Measurements from ENCODE around the gene RBM6.
"Not testable (repeated sequence)": the region's sequence is repeated elsewhere in the genome, so short reads cannot be mapped to it uniquely, and the experiment has no call there.

The RBM6 gene

DNA sequence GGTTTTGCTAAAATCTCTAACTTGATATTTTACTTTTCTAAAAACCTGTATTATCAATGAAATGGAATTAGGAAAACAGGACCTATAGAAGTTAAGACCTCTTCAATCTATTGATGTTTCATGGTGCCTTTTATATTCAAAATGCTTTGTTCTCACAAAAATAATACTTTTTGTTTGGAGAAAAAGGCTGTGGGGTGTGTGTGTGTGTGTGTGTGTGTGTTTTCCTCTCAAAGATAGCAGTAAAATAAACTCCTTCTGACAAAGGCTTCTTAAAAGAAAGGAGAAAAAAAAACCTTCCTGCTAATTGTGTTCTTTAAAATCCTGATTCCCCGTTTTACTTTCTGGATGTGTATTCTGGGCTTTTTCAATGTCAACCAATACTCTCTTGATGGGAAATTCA, 54.5 kb downstream of the RBM6 start:
- DNase-seq = no peak

DNA sequence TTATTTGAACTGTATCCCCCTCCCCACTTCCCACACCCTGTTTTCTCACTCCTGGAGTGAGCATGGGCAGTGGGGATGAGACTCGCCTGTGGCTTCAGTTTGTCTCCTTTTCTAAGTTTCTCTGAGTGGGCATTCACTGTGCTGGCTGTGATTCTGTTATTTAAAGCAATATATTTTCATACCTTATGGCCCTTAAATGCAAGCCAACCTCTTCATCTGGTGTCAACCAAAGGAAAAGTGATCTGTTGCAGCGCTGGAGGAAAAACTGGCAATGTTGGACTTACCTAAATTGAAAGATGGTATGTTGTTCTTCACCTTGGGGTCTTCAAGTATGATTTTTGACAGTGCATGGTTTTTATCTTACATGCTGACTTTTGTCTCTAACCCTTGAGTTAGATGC, 56.1 kb downstream of the RBM6 start:
- no peak for DNase-seq

DNA sequence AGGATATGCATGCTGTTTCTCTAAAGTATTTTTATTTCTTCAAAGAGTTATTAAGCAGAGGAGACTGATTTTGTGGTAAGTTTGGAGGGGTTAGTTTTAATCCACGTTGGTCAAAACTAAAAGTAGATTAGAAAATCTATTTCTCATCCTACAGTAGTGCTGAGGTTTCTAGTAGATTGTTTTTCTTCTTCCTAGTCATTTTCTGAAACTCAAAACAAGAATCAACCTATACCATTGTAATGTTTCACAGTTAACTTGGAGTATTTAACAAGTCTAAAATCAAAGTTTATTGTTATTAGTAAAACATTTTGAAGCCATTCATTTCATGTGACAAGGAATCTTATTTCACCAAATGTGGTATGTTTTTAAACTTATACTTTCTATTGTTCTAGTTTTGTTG, 57.9 kb downstream of the RBM6 start:
- no peak for DNase-seq

DNA sequence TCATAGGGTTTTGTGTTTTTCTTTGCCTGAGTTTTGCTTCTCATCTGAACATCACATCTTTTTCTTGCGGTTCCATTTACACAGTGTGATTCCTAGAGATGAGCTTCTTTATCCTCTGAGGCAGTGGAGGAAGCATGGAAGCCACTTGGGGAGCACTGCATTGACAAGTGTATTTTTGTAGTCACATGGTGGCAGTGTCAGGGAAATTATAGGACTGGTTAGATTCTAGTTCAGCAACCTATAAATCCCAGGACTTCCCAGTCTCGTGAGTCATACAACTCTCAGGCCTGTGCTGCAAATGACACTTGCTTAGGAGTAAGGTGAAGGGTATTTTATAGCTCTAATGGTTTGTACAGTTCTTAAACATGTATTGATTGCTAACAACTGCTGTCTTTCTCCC, 58.4 kb downstream of the RBM6 start:
- peak; percentile 30 for DNase-seq

DNA sequence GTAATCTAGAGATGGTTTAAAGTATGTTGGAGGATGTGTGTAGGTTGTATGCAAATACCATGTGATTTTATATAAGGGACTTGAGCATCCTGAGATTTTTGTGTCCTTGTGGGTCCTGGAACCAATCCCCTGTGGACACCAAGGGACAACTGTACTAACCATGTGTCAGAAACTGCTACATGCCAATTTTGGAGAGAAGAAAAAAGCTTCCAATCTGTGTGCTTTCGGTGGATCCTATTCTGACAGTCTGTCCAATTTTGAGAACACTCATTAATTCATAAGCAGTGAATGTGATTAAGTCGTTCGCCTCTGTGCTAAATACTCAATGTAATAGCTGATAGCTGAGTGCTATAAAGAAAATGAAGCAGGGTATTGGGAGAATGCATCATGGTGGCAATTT, 61.6 kb downstream of the RBM6 start:
- no peak for DNase-seq

DNA sequence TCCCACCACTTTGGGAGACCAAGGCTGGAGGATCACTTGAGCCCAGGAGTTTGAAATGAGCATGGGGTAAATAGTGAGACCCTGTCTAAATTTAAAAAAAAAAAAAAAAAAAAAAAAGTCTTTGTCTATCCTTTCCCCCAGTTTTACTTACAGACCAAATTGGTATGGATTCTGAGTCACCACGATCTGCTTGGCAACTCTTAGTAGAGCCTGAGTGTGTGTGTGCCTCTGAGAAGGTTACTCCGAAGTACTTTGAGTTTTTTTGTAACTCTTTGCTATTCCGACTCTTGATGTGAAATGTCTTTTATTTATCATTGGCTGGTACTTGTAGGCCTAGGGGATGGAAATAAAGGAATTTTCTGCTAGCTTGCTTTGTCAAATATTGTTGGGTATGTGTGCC, 63.3 kb downstream of the RBM6 start:
- no peak for DNase-seq

DNA sequence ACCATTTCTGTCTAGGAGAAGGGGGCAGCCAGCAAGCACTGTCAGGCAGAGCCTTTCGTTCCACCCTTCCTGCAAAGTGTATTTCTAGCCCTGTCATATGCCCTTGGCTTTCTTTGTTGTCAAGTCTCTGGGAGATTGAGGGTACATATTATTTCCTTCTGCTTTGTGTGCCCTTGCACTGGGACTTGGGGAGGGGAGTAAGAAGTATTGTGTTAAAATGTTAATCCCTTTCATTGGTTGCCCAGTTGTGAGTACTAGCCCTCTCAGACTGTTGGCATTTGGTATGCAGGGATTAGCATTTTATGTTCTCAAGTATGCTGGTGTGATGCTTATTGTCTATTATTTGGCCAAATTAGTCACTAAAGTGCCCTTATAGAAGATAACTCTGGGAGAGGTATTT, 63.9 kb downstream of the RBM6 start:
- DNase-seq = peak; percentile 6

DNA sequence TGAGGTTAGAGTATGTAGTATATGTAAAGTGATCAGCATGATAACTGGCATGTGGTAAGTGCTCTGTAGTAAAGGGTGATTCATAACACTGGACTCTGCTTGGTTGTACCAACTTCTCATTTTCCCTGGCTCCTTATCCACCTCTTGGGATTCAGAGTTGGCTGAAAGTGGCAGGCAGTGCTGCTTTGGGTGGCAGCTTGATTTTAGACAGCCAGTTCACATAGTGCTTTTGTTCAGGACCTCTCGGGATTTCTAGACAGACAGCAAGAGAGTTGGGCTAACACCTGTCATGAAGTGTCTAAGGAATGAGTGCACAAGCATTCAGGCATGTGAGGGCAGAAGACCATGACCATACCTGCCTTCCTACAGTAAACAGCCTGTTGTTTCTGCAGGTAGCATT, 69.0 kb downstream of the RBM6 start:
- peak; percentile 41 for DNase-seq

DNA sequence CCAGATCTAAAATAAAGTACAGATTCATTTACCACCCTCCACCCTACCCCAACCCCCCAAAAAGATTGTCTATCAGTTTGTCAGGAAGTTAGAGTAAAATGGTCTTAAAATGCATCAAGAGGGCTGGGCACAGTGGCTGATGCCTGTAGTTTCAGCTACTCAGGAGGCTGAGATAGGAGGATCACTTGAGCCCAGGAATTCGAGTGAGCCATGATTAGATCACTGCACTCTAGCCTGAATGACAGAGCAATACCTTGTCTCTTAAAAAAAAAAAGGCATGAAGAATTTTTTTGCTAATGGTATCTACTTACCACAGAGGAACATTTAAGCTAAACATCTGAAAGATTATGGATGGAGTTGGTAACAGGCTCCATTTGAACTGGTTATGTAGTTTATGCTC, 71.0 kb downstream of the RBM6 start:
- peak; percentile 8 for DNase-seq

DNA sequence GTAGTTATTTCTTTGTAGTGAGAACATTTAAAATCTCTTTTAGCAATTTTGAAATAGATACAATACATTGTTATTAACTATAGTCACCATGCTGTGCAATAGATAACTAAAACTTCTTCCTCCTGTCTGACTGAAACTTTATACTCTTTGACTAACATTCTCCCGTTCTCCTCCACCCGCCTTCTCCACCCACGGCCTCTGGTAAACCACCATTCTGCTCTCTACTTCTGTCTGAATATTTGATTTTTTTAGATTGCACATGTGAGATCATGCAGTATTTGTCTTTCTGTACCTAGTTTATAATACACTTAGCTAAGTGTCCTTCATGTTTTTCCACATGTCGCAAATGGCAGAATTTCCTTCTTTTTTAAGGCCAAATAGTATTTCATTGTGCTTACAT, 76.0 kb downstream of the RBM6 start:
- DNase-seq = no peak

DNA sequence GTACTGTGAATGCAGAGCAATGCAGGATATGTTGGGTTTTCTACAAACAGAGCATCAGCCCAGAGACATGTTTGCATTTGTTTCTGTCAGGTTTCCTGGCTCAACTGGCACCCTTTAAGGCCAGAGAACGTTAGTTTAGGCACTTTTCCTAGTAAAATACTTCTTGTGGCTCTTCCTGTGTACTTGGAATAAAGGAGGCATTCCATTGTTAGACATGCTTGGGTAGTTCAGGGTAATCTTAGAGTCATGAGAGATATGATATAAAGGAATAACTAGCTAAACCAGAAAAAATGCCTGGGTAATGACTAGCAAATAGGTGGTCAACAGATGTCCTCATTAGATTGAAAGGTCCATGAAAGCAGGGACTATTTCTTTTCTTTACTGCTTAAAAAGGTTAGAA, 88.4 kb downstream of the RBM6 start:
- peak; percentile 68 for DNase-seq

DNA sequence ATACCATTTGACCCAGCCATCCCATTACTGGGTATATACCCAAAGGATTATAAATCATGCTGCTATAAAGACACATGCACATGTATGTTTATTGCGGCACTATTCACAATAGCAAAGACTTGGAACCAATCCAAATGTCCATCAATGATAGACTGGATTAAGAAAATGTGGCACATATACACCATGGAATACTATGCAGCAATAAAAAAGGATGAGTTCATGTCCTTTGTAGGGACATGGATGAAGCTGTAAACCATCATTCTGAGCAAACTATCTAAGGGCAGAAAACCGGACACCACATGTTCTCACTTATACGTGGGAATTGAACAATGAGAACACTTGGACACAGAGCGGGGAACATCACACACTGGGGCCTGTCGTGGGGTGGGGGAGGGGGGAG, 91.3 kb downstream of the RBM6 start:
- DNase-seq = not testable (repeated sequence)

DNA sequence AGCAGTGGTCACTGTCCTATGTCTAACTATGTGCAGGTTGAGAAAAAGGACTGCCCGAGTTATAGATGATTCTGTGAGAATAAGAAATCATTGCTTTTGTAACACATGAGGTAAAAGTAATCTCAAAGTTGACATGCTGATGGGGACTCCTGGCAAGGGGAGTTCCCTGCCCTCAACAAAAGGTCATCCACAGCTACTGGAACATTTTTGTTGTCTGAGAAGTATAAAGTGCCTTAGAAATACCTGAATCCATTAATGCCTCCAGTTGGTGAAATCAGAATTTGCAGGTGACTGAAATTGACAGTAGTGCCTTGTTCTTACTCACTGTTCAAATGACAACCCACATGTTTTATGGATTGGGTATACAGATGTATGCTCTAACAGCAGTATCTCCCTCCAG, 105.0 kb downstream of the RBM6 start:
- DNase-seq = no peak

DNA sequence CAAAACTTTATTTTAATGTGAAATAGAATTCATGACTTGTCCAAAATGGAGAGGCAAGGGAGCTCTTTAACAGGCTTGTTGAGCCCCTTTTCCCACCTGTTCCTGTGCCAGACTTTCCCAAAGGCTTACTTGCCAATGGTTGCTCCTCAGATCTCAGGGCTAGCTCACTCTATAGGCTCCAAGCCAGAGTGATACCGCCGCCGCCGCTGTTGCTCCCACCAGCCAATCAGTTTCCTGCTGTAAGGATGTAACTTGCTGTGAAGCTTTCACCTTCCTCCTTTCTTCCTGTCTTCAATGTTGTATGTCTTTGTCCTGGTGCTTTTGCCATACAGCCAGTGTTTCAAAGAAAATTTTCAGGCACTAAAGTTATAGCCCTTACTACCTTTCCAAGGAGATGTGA, 107.5 kb downstream of the RBM6 start:
- DNase-seq = no peak

DNA sequence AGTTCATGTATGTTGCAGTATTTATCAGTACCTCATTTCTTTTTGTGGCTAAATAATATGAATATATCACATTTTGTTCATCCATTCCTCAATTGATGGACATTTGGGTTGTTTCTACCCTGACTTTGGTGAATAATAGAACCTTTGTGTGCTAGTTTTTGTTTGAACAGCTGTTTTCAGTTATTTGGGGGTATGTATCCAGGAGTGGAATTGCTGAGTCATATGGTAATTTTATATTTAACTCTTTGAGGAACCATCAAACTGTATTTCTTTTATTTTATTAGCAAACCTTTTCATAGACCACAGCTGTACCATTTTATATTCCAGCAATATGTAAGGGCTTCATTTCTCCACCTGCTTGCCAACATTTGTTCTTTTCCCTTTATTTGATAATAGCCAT, 110.4 kb downstream of the RBM6 start:
- DNase-seq = peak; percentile 84

DNA sequence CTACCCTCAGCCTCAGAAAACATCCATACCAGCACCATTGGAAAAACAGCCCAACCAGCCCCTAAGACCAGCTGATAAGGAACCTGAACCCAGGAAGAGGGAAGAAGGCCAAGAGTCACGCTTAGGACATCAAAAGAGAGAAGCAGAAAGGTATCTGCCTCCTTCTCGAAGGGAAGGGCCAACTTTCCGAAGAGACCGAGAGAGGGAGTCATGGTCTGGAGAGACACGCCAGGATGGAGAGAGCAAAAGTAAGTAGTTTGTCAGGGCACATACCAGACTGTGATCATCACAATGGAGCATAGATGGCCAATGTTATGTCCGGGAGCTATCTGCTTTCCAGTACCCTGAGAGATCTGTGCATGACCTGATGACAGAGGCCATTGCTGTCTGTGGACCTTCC, 117.8 kb downstream of the RBM6 start:
- DNase-seq = no peak

DNA sequence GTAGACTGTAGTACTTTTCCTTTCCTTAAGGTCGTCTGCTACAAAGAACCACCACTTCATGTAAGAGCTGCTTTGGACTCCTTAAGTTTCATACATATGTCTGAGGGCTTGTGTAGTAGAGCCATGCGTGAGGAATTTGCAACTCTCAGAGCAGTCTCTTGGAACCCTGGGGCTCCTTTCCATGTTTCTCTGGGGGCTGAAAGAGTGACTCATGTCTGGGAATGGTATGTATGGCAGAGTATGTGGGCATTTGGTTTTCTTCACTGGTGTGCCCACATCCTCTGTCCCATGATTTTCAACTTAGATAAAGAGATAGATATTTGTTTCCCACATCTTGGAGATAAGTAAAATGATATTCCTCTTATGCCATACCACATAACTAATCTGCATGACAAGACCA, 128.2 kb downstream of the RBM6 start:
- DNase-seq = peak; percentile 87

DNA sequence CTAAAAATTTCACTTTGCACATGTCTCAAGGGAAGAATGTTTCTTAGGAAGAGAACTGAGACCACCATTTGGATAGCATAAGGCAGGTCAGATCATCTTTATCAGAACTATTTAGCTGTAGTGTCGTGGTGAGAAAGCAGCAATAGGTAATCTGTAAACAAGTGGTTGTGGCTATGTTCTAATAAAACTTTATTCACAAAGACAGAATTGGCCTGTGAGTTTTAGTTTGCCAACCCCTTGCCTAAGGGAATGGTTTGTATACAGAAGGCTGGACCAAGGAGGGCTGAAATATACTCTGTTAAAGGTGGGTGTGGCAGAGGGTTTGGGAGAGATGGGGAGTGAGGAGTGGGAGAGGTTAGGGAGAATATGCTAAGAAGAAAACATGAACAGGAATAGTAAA, 138.1 kb downstream of the RBM6 start:
- DNase-seq = no peak

DNA sequence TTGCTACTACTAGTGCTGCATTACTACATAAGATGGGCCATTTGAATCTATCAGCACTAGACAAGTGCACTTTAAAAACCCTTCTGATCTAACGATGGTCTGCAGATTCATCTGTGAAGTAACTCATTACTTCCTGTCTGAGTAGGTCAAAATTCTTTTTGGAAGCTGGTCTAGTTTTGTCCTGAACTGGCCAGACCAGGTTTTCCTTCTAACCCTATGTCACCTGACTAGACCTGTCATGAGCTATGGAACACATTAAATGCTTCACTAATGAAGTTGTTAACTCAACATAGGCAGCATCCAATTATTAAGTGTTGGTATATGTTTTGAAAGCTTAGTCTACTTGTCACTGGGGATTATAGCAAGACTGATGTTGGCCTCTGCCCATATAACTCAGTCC, 138.7 kb downstream of the RBM6 start:
- no peak for DNase-seq

DNA sequence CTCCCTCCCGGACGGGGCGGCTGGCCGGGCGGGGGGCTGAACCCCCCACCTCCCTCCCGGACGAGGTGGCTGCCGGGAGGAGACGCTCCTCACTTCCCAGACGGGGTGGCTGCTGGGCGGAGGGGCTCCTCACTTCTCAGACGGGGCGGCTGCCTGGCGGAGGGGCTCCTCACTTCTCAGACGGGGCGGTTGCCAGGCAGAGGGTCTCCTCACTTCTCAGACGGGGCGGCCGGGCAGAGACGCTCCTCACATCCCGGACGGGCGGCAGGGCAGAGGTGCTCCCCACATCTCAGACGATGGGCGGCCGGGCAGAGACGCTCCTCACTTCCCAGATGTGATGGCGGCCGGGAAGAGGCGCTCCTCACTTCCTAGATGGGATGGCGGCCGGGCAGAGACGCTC, 145.0 kb downstream of the RBM6 start:
- DNase-seq = not testable (repeated sequence)

DNA sequence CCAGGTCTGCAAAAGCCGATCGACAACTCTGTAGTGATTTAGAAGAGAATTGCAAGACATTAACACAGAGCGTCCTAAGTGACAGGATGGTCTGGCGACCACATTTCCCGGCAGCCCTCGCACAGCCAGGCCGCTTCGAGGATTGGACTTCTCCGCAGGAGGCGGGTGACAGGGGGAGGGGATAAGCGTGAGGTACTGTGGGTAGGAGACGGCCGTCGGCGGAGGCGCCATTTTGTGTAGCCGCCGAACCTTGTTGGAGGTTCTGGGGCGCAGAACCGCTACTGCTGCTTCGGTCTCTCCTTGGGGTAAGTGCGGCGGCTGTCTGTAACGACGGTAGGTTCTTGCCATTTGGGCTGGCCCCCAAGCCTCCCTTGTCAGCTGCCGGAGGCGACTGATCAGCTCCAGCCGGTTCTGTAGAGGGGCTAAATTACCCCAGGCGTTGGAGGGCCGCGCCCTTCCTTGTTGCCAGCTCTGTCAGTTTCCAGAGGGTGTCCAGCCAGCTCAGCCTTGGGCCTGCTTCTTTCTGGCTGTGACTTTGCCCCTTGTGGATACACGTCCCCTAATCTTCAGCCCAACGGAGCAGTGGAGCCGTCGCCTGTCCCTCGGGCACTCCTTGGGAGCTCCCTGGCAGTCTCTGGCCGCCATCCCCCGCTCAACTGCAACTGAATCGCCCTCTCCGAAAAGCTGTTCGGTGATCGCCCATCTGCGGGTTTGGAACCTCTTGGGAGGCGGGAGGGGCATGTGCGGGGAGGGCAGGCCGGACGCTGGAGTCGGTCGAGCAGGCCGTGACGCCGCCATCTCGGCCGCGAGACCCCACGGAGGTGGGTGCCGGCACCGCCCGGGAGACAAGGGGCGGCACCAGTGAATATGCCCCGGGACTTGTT, 149.0 kb downstream of the RBM6 start, which contains the start of gene RBM5:
RBM5 (plus strand) TSS at position 195 of the 884 bp plus-strand sequence. CDS start 1,516 bp downstream, outside the sequence.
- DNase-seq = peak; percentile 94

DNA sequence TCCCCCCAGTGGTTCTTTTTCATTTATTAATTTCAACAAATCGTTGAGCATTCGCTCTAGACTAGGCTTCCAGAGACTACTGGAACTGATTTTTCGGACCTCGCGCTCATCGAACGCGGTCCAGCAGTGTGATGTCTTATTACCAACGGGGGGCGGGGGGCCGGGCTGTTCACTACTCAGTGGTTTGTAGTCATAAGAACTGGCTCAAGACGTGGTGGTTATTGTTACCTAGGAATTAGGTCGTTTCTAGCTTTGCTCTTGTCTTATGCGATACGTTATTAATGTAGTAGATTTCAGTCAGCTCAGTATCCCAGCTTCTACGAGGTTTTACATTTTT, 149.6 kb downstream of the RBM6 start:
- peak; percentile 27 for DNase-seq

DNA sequence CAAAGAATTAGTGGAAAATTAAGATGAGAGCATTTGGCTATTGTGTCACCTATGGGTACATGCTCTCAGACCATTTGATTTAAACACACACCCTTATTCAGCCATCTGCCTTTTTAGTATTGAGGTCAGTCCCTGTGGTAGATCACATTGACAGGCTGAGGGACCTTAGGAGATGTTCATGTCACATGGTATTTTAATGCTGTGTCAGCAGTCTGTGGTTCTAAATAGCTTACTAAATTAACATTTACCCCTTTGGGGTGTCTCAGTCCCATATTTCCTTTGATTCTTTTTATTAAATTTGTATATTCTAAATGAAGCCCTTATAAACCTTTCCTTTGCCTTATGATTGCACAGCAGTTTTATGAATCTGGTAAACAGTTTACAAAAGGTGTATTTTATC, 151.0 kb downstream of the RBM6 start:
- DNase-seq = no peak

DNA sequence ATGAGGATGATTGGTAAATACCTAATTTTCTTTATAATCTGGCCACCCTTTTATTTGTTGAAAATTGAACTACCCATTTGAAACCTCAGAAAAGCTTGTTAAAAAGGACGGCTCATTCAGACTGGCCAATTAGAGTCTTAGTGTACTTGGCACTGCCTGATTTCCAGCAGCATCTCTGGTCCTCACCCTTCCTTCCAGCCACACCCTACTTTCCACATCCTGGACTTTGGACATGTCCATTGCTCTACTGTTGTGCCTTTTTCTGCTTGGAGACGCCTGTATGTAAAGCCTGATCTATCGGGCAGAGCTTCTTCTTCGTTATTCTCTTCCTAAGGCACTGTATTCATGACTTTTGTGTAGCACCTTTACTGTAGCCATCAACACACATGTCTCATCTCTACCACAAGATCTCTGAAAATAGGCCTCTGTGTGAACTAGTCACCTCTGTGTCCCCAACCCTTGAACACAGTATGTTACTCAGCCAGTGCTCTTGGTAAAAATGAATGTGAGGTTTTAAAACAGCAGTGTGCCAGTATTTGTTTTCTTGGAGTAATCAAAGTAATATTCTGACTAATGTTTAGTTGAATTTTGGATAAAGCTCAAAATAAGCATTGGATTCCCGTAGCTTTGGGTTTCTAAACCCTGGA, 155.5 kb downstream of the RBM6 start:
- DNase-seq = no peak
